B cell (primary cell): ENCODE data around the gene TIMELESS.

Source experiments
- CTCF ChIP-seq: fragments of 200-600 bp; IDR thresholded peaks from one replicate; pipeline ENCODE4 v1.8.0; 2022; ENCODE audit warnings: antibody characterized with exemption, mild to moderate bottlenecking
- EZH2 ChIP-seq: IDR thresholded peaks from 2 replicates; pipeline ENCODE4 v1.6.1; 2012; ENCODE audit warnings: borderline replicate concordance, low read depth, mild to moderate bottlenecking, moderate library complexity, low read length; ENCODE audit not compliant: insufficient read depth, poor library complexity, severe bottlenecking

- TF ChIP-seq CTCF (no peak), EZH2 (no peak)
These were observed 14.4 kb downstream of the TIMELESS start for GRCh38 chr12:56434828-56435227.
